IMR-90 (cell line): Measurements from ENCODE around the gene CERS6.

Experiments
- BHLHE40 ChIP-seq: fragments of 150-350 bp; IDR thresholded peaks from 2 replicates; pipeline ENCODE4 v1.6.1; 2016; ENCODE audit warnings: mild to moderate bottlenecking, low read depth, low read length
- CEBPB ChIP-seq: IDR thresholded peaks from 2 replicates; pipeline ENCODE4 v1.6.1; 2012; ENCODE audit warnings: low read depth, low read length, improper control_type of control experiment
- FOS ChIP-seq: fragments of 150-350 bp; IDR thresholded peaks from 2 replicates; pipeline ENCODE4 v1.6.1; 2016; ENCODE audit warnings: low read depth, low read length
- POLR2A ChIP-seq: IDR thresholded peaks from 2 replicates; pipeline ENCODE4 v1.6.1; 2012; ENCODE audit warnings: mild to moderate bottlenecking, low read depth, low read length
- SMC3 ChIP-seq: fragments of 150-350 bp; IDR thresholded peaks from 2 replicates; pipeline ENCODE4 v1.6.1; 2016; ENCODE audit warnings: low read depth, mild to moderate bottlenecking, antibody characterized with exemption, low read length, moderate library complexity
- TF ChIP-seq, protein P1 (sequence below): conservative IDR thresholded peaks from 2 replicates; pipeline ENCODE4 v1.5.1; 2012; ENCODE audit warnings: mild to moderate bottlenecking, low read depth, low read length, improper control_type of control experiment

DNA sequence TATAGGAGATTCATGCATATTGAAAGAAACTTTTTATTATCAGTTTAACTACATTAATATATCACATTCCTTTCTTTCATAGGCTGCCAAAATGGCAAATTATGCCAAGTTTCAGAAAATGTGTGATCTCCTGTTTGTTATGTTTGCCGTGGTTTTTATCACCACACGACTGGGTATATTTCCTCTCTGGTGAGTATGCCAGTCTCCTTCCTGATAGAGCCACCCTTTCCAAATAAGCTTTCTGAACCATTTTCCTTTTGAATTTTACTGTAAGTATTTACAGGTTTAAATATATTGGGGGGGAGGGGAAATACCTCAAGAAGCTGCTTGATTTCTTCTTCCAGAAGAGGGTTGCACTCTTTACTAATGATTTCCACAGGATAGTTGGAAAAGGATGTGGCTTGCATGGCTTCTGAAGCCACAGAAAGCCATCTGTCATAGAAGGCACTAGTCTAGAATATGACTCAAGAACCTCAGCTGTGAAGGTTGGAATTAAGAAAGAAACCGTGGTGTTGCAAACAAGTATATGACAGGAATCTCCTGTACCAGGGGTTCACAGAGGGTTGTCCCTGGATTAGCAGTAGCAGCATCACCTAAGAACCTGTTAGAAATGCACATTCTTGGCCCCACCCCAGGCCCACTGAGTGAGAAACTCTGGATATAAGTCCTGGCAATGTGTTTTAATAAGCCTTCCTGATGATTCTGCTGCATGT is 261.9 kb downstream of the CERS6 start:
- no peak for TF ChIP-seq FOS
- TF ChIP-seq, protein P1, sequence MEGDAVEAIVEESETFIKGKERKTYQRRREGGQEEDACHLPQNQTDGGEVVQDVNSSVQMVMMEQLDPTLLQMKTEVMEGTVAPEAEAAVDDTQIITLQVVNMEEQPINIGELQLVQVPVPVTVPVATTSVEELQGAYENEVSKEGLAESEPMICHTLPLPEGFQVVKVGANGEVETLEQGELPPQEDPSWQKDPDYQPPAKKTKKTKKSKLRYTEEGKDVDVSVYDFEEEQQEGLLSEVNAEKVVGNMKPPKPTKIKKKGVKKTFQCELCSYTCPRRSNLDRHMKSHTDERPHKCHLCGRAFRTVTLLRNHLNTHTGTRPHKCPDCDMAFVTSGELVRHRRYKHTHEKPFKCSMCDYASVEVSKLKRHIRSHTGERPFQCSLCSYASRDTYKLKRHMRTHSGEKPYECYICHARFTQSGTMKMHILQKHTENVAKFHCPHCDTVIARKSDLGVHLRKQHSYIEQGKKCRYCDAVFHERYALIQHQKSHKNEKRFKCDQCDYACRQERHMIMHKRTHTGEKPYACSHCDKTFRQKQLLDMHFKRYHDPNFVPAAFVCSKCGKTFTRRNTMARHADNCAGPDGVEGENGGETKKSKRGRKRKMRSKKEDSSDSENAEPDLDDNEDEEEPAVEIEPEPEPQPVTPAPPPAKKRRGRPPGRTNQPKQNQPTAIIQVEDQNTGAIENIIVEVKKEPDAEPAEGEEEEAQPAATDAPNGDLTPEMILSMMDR = no peak
- TF ChIP-seq CEBPB = no peak
- no peak for TF ChIP-seq BHLHE40
- TF ChIP-seq SMC3 = no peak
- TF ChIP-seq POLR2A = no peak
